PC-9 (cell line): ENCODE data around the gene ACTL8. TPM values are rescaled to one million over a fixed set of nuclear protein-coding genes. Genes with fewer than 3 reads are reported as not detected.

Experiments
- BruUV-seq: library from RNA; stranded (reverse); fragments of 400-500 nt; replicated peaks from 2 replicates; lab custom pipeline; 2021; lab: Mats Ljungman, UMichigan
- CTCF ChIA-PET: fragments of 300-600 bp; sonication (Branson Sonifier 250); formaldehyde crosslinking; loops from one replicate; lab custom pipeline; 2022; ENCODE audit warnings: antibody characterized with exemption; lab: Charles Lee
- POLR2A ChIA-PET: fragments of 300-600 bp; sonication (Branson Sonifier 250); formaldehyde crosslinking; loops from one replicate; lab custom pipeline; 2022; ENCODE audit warnings: antibody characterized with exemption; ENCODE audit not compliant: unreplicated experiment; lab: Charles Lee
- DNase-seq, 2 experiments: peaks; one replicate each; pipeline versions ENCODE4 v3.0.0 to v3.0.0-alpha.2; 2015 to 2022; ENCODE audit warnings: mixed read lengths in 1 of 2
- H2AFZ ChIP-seq: fragments of 200-600 bp; sonication (generic); 2 replicates; pipeline ENCODE4 v1.8.1; 2017; ENCODE audit warnings: antibody characterized with exemption
- H3F3A ChIP-seq: fragments of 200-600 bp; sonication (generic); 2 replicates; pipeline ENCODE4 v1.8.1; 2017; ENCODE audit warnings: antibody characterized with exemption, mild to moderate bottlenecking, low read depth; ENCODE audit not compliant: insufficient read depth
- H3K27ac ChIP-seq: fragments of 200-600 bp; sonication (generic); 2 replicates; pipeline ENCODE4 v1.6.1; 2016; ENCODE audit warnings: mixed run types
- H3K27me3 ChIP-seq: fragments of 200-600 bp; sonication (generic); 2 replicates; pipeline ENCODE4 v1.6.1; 2016; ENCODE audit warnings: low read depth, mixed run types; ENCODE audit not compliant: insufficient read depth
- H3K36me3 ChIP-seq: fragments of 200-600 bp; sonication (generic); 2 replicates; pipeline ENCODE4 v1.6.1; 2016; ENCODE audit warnings: low read depth, mixed run types
- H3K4me1 ChIP-seq: fragments of 200-600 bp; sonication (generic); replicated peaks from 2 replicates; pipeline ENCODE4 v1.6.1; 2016; ENCODE audit warnings: mixed run types; ENCODE audit not compliant: insufficient read depth
- H3K4me2 ChIP-seq: fragments of 200-600 bp; sonication (generic); 2 replicates; pipeline ENCODE4 v1.6.1; 2017; ENCODE audit warnings: mixed run types
- H3K4me3 ChIP-seq: fragments of 200-600 bp; sonication (generic); 2 replicates; pipeline ENCODE4 v1.6.1; 2016; ENCODE audit warnings: mixed run types
- H3K79me2 ChIP-seq: fragments of 200-600 bp; sonication (generic); 2 replicates; pipeline ENCODE4 v1.6.1; 2017; ENCODE audit warnings: low read depth, mixed run types
- H3K9me2 ChIP-seq: fragments of 200-600 bp; sonication (generic); 2 replicates; pipeline ENCODE4 v1.8.1; 2017; ENCODE audit warnings: mild to moderate bottlenecking; ENCODE audit not compliant: insufficient read depth
- H3K9me3 ChIP-seq: fragments of 200-600 bp; sonication (generic); 2 replicates; pipeline ENCODE4 v1.8.1; 2016; ENCODE audit warnings: low read depth; ENCODE audit not compliant: insufficient read depth
- H4K20me1 ChIP-seq: fragments of 200-600 bp; sonication (generic); 2 replicates; pipeline ENCODE4 v1.8.1; 2017; ENCODE audit not compliant: insufficient read depth
- EZH2 ChIP-seq: fragments of 200-600 bp; sonication (generic); IDR thresholded peaks from 2 replicates; pipeline ENCODE4 v1.8.0; 2017; ENCODE audit warnings: antibody characterized with exemption, low read depth
- intact Hi-C: fragments of 100-400 bp; cut with micrococcal nuclease; formaldehyde crosslinking; loops from one replicate; pipeline ENCODE4 v1.10.0; 2022; ENCODE audit not compliant: unreplicated experiment
- total RNA-seq: library from RNA; stranded (reverse); gene quantifications from 2 replicates; pipeline ENCODE4 v1.2.3, GENCODE V29; 2021
- TF ChIP-seq, protein P1 (sequence below): fragments of 200-600 bp; sonication (generic); conservative IDR thresholded peaks from 2 replicates; pipeline ENCODE4 v1.6.1; 2017; ENCODE audit warnings: mixed run types, antibody characterized with exemption, mild to moderate bottlenecking, moderate library complexity

Gene ACTL8
- total RNA-seq, 1 experiment from 2014 or later: 0.68 TPM

DNA sequence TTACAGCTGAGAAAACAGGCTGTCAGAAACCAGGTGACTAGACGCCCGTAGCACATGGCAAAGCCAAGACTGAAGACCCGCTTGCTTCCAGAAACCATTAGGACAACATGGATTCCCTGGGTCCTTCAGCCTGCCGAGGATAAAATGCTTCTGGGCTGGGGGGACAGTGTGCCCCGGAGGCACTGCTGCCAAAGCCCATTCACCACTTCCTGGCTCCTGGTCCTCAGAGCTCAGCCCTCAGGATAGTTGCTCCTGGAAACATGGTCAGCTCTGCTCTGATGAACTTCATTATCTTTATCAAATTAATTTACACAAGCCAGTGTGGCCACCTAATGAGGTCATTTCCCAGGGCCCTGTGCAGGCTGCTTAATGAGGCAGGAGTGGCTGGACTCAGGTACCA lies 41.1 kb upstream of the ACTL8 start:
- no peak overlapping the region for H3K27ac ChIP-seq
- no peak overlapping the region for H2AFZ ChIP-seq
- no peak overlapping the region for H3K4me2 ChIP-seq
- no peaks in the 10 kb centered on the region for H3K9me2 ChIP-seq
- POLR2A ChIA-PET: no interaction called here
- no peaks in the 10 kb centered on the region for H3K79me2 ChIP-seq
- H3K4me3 ChIP-seq: no peak overlapping the region
- no peaks in the 10 kb centered on the region for H3K27me3 ChIP-seq
- no peaks in the 10 kb centered on the region for H4K20me1 ChIP-seq
- no peaks in the 10 kb centered on the region for H3K4me1 ChIP-seq
- no peaks in the 10 kb centered on the region for H3K36me3 ChIP-seq
- DNase-seq: no peak
- intact Hi-C loops: no loop called here
- H3F3A ChIP-seq: no peaks in the 10 kb centered on the region
- no peaks in the 10 kb centered on the region for H3K9me3 ChIP-seq
- CTCF ChIA-PET: no interaction called here
- TF ChIP-seq, protein P1, sequence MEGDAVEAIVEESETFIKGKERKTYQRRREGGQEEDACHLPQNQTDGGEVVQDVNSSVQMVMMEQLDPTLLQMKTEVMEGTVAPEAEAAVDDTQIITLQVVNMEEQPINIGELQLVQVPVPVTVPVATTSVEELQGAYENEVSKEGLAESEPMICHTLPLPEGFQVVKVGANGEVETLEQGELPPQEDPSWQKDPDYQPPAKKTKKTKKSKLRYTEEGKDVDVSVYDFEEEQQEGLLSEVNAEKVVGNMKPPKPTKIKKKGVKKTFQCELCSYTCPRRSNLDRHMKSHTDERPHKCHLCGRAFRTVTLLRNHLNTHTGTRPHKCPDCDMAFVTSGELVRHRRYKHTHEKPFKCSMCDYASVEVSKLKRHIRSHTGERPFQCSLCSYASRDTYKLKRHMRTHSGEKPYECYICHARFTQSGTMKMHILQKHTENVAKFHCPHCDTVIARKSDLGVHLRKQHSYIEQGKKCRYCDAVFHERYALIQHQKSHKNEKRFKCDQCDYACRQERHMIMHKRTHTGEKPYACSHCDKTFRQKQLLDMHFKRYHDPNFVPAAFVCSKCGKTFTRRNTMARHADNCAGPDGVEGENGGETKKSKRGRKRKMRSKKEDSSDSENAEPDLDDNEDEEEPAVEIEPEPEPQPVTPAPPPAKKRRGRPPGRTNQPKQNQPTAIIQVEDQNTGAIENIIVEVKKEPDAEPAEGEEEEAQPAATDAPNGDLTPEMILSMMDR: no peak
- TF ChIP-seq EZH2: no peak
- BruUV-seq: no TSS peak

DNA sequence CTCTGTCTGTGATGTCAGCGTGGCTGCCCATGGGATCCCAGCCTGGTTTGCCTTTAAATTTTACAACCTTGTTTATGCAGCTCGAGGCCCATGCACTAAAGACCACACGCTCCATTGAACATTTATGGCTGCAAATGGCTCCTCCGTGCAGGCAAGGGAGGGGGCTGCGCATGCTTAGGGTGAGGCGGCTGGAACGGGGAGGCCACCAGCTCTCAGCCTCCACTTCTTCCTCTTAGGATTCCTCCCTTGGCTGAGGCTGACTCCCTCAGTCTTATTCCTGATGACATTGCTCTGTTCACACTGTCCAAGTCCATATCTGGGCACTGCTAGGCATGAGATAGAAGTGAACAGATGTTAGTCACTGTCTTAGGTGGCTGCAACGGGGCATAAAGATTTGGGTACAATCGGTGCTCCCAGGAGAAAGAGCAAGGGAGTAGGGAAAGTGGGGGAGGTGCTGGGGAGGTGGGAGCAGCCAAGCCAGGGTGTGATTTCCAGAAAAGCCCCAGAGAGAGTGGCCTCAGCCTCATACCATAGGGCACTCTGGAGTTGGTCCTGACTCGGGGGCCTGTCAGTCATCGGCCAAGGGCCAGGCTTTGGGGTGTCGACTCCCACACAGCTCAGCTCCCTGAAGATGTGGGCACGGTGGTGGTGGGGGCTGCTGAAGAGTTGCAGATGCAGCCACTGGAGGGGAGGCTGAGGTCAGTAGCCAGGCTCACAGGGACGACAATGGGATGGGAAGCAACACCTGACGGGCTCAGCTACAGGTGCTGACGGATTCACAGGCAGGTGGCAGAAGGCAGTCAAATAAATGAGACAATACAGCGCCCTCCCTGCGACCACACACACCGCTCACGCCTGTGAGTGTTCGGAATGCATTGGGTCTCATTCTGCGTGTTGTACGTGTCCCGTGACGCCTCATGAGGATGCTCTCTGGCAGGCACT lies 37.3 kb upstream of the ACTL8 start:
- no peaks in the 10 kb centered on the region for H3K9me3 ChIP-seq
- H3K4me3 ChIP-seq: no peak overlapping the region
- H3K4me1 ChIP-seq: no peaks in the 10 kb centered on the region
- H2AFZ ChIP-seq: no peak overlapping the region
- H3K9me2 ChIP-seq: no peaks in the 10 kb centered on the region
- H4K20me1 ChIP-seq: no peaks in the 10 kb centered on the region
- no peaks in the 10 kb centered on the region for H3F3A ChIP-seq
- H3K27me3 ChIP-seq: no peaks in the 10 kb centered on the region
- intact Hi-C loops: no loop called here
- ChIA-PET CTCF (no interaction called here), POLR2A (no interaction called here)
- no TSS peak for BruUV-seq
- no peak for TF ChIP-seq EZH2
- TF ChIP-seq, protein P1: no peak
- no peaks in the 10 kb centered on the region for H3K36me3 ChIP-seq
- H3K4me2 ChIP-seq: no peak overlapping the region
- no peak for DNase-seq
- no peak overlapping the region for H3K27ac ChIP-seq
- H3K79me2 ChIP-seq: no peaks in the 10 kb centered on the region

DNA sequence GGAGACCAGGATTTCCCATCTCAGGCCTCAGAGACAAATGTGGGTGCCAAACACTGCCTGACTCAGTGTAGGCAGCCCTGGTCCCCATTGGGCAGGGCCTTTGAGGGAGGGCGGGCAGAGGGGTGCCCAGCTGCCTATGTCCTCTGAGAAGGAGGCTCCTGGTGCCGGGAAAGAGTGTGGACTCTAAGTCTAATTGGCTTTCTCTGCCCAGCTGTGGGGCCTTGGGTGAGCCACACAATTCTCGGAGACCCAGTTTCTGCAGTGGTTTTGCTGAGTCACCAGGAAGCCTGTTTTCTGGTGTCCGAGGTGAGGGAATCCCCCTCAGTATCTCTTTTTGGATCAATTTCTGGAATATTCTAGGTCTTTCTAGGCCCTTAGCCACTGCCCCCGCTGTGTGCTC lies 35.3 kb upstream of the ACTL8 start:
- POLR2A ChIA-PET: no interaction called here
- BruUV-seq: no TSS peak

More for the DNA sequence above, 35.3 kb upstream of the ACTL8 start:
- intact Hi-C loops: no loop called here
- Histone ChIP-seq H3K27me3 (no peaks in the 10 kb centered on the region), H3K4me1 (no peaks in the 10 kb centered on the region), H3K4me3 (no peak overlapping the region), H3K79me2 (no peaks in the 10 kb centered on the region), H3K9me2 (no peaks in the 10 kb centered on the region), H3K9me3 (no peaks in the 10 kb centered on the region), H3K4me2 (no peak overlapping the region), H3K36me3 (no peaks in the 10 kb centered on the region), H4K20me1 (no peaks in the 10 kb centered on the region), H2AFZ (no peak overlapping the region), H3F3A (no peaks in the 10 kb centered on the region), H3K27ac (no peak overlapping the region)
- CTCF ChIA-PET: no interaction called here
- no peak for DNase-seq
- TF ChIP-seq, protein P1: no peak
- no peak for TF ChIP-seq EZH2
